ENCODE data around the gene CLCN5.

The CLCN5 gene

GRCh38 chrX:49922291-49923241 lies at the start of gene CLCN5:
CLCN5 (plus strand) TSS chrX:49922596; CDS start chrX:49925299, 2,703 bp downstream.
- peak; percentile 87 for DNase-seq
- in situ Hi-C loops (cut with HindIII; ENCODE audit: low pct_ligation_motif_present, low pct_unique_long_range_greater_than_20kb, low sequenced_read_pairs), result no loop called here

GRCh38 chrX:49876750-49877149 lies 45.6 kb upstream of the CLCN5 start:
- peak; percentile 37 for DNase-seq
- in situ Hi-C loops (cut with HindIII; ENCODE audit: low pct_ligation_motif_present, low pct_unique_long_range_greater_than_20kb, low sequenced_read_pairs), result no loop called here

DNA sequence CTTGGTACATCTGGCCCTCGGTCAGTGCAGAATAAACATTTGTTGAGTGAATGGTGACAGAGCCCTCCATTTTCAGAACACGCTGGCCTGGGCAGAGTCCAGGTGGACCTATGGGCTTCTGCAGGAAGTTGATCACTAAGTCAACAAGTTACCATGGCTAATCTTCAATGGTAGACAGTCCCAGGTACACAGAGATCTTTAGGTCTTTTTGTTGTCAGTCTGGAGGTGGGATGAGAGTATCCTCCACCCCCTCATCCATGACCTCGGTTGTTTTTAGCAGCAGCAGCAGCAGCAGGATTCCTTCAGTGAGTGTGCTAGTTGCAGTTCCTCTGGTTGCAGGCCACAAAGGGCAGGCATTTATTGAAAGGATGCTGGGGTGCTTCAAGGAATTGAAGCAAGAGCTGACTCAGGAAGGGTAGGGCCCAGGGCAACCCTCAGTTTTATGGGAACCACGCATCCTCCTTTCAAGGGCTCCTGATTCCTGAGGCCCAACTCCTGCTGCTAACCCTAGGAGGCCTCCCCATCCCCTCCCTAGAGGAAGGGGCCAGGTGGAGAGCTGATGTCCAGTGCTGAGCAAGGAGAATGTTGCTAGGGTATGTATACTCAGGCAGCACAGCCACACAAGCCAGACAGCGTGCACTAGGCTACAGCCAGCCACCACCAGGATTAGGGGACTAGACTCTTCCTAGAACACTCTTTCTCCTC lies 44.8 kb upstream of the CLCN5 start:
- in situ Hi-C loops (cut with HindIII; ENCODE audit: low pct_ligation_motif_present, low pct_unique_long_range_greater_than_20kb, low sequenced_read_pairs), result no loop called here
- DNase-seq, result no peak

DNA sequence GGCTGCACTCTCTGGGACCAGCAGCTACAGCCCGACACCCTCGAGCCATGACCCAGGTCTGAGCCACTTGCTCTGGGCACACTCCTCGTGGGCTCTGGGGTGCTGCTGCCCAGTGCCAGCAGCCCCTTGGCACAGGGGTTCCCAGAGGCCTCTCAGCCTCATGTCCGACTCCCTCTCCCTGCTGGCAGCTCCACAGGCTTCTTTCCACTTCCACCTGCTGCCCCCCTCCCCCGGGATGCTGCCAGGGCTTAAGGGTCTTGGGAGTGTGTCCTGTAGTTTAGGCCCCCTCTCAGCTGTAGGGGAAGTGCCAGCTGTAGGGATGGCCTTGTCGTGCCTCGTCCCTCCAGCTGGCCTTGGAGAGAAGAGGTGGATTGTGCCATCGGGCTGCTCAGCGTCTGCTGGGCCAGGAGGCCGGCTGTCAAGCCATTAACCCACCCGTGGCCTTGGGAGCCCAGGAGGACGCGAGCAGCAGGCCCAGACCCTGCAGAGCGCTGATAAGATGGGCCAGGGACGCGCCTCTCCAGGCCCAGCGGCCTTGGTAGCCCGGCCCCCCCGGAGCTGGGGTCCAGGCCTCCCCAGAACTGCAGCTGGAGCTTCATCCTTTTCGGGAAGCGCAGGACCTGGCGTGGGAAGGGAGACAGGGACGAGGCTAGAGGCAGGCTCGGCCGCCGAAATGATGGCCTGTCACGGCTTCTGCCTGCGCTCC lies 44.1 kb upstream of the CLCN5 start:
- no peak for DNase-seq
- in situ Hi-C loops (cut with HindIII; ENCODE audit: low pct_ligation_motif_present, low pct_unique_long_range_greater_than_20kb, low sequenced_read_pairs), result no loop called here

GRCh38 chrX:49878834-49879655 lies 43.4 kb upstream of the CLCN5 start, which contains the start of gene USP27X:
USP27X (plus strand) TSS chrX:49879484; CDS start chrX:49880308, 824 bp downstream.
- DNase-seq, result peak; percentile 60
- in situ Hi-C loops (cut with HindIII; ENCODE audit: low pct_ligation_motif_present, low pct_unique_long_range_greater_than_20kb, low sequenced_read_pairs), result no loop called here

GRCh38 chrX:49879656-49880277 lies 42.6 kb upstream of the CLCN5 start:
- in situ Hi-C loops (cut with HindIII; ENCODE audit: low pct_ligation_motif_present, low pct_unique_long_range_greater_than_20kb, low sequenced_read_pairs), result no loop called here
- no peak for DNase-seq

DNA sequence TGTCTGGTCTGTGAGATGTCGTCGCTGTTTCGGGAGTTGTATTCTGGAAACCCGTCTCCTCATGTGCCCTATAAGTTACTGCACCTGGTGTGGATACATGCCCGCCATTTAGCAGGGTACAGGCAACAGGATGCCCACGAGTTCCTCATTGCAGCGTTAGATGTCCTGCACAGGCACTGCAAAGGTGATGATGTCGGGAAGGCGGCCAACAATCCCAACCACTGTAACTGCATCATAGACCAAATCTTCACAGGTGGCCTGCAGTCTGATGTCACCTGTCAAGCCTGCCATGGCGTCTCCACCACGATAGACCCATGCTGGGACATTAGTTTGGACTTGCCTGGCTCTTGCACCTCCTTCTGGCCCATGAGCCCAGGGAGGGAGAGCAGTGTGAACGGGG lies 41.7 kb upstream of the CLCN5 start:
- DNase-seq, result no peak
- in situ Hi-C loops (cut with HindIII; ENCODE audit: low pct_ligation_motif_present, low pct_unique_long_range_greater_than_20kb, low sequenced_read_pairs), result no loop called here

DNA sequence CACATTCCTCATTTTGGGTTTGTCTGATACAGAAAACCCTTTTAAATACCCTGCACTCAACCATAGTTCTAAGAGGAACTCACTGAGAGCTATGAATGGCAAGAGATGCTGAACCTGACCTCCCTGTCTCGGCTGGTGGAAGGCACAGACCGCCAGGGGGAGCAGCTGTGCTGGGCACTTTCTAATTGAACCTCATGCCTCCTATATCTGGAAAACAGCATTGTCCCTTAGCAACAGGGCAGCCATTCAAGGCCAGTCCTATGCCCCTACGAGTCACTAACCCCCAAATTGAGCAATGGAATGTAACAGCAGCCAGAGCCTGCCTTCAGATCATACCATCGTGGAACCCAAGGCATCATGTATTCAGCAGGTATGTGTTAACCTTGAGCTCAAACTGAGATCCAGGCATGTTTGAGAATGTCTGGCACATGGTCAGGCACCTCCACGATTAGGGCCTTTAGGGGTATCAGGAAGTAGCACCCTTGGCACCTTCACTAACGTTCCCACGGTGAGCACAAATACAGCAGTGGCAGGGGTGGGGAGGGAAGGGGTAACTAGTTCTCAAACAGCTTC lies 38.0 kb upstream of the CLCN5 start:
- DNase-seq, result peak; percentile 30
- in situ Hi-C loops (cut with HindIII; ENCODE audit: low pct_ligation_motif_present, low pct_unique_long_range_greater_than_20kb, low sequenced_read_pairs), result no loop called here

- in situ Hi-C loops (cut with HindIII; ENCODE audit: low pct_ligation_motif_present, low pct_unique_long_range_greater_than_20kb, low sequenced_read_pairs), result no loop called here
- no peak for DNase-seq
These were observed 29.9 kb upstream of the CLCN5 start for GRCh38 chrX:49892542-49892941.

DNA sequence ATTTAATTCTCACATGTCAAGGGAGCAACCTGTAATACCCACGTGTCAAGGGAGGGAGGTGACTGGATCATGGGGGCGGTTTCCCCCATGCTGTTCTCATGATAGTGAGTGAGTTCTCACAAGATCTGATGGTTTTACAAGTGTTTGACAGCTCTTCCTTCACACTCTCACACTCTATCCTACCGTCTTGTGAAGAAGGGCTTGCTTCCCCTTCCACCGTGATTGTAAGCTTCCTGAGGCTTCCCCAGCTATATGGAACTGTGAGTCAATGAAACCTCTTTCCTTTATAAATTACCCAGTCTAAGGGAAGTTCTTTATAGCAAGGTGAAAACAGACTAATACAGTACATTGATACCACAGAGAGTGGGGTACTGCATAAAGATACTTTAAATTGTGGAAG lies 25.4 kb upstream of the CLCN5 start:
- in situ Hi-C loops (cut with HindIII; ENCODE audit: low pct_ligation_motif_present, low pct_unique_long_range_greater_than_20kb, low sequenced_read_pairs), result no loop called here
- no peak for DNase-seq

DNA sequence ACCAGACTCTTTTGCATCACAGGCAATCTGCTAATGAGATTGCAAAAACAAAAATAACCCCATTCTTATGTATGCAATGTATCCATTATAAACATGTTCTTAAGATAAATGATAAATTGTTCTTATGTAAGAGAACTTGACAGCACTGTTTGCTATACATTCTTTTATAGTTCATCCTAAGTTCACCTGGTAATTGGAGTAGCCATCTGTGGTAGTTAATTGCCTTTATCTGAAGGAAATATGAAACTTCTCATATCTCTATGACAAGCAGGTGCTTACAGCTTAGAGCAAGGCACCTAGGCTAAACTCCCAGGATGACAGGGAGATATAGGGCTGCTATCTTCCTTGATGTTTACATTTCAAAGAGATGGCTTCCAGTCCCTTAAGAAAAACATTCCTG lies 21.3 kb upstream of the CLCN5 start:
- in situ Hi-C loops (cut with HindIII; ENCODE audit: low pct_ligation_motif_present, low pct_unique_long_range_greater_than_20kb, low sequenced_read_pairs), result no loop called here
- DNase-seq, result no peak

DNA sequence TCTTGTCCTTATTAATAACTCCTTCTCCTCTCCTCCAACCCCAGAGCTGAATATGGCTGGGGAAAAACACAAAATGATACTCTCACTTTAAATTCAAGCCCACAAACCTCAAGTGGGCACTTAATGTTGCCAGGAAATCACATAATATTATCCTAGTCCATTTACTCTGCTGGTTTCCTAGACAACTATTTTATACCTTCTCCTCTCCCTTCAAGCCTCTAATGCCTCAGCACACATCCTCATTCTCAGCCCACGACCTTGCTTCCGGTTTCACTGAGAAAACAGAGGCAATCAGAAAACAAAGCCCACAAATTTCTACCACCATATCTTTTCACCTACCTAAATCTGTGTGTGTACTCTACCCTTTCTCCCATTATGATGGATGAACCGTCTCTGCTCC lies 12.1 kb upstream of the CLCN5 start:
- no peak for DNase-seq
- in situ Hi-C loops (cut with HindIII; ENCODE audit: low pct_ligation_motif_present, low pct_unique_long_range_greater_than_20kb, low sequenced_read_pairs), result no loop called here

GRCh38 chrX:49912086-49912485 lies 10.3 kb upstream of the CLCN5 start:
- no peak for DNase-seq
- in situ Hi-C loops (cut with HindIII; ENCODE audit: low pct_ligation_motif_present, low pct_unique_long_range_greater_than_20kb, low sequenced_read_pairs), result no loop called here

DNA sequence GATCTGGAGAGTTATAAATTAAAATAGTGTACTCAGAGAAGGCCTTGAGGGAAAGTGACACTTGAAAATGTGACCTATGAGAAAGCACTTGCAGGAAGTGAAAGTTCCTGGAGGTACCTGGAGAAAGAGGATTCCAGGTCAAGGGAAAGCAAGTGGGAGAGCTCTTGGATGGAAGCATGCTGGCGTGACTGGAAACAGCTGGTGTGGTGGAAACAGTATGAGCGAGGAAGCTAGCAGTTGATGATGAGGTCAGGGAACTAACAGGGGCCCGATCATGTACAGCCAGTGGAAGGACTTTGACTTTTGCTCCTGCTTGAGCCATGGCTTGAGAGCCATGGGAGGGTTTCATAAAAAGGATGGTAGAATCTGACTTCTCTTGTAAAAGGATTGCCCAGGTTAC lies 9.5 kb upstream of the CLCN5 start:
- in situ Hi-C loops (cut with HindIII; ENCODE audit: low pct_ligation_motif_present, low pct_unique_long_range_greater_than_20kb, low sequenced_read_pairs), result no loop called here

GRCh38 chrX:49915361-49916222 lies 6.8 kb upstream of the CLCN5 start:
- in situ Hi-C loops (cut with HindIII; ENCODE audit: low pct_ligation_motif_present, low pct_unique_long_range_greater_than_20kb, low sequenced_read_pairs), result no loop called here
- DNase-seq, result peak; percentile 41

More for the DNA sequence above, 9.5 kb upstream of the CLCN5 start:
- DNase-seq, result no peak

DNA sequence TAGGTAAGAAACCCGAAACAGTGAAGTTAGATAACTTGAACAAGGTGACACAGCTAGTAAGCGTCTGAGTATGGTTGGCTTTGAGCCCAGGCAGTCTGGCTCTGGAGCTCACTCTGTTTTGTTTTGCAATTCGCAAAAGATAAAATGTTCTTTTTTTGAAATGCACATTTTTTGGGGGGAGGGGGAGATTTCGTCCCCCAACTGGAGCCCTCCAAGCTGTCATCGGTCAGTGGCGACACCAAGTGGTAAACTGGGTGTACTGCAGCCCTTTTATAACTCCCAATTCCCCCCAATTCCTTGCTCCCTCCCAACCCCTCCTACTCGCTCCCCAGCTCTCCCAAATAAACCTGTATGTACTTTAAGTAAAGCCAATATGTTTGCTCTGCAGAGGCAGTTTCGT lies 2.8 kb upstream of the CLCN5 start:
- DNase-seq, result peak; percentile 3
- in situ Hi-C loops (cut with HindIII; ENCODE audit: low pct_ligation_motif_present, low pct_unique_long_range_greater_than_20kb, low sequenced_read_pairs), result no loop called here

- in situ Hi-C loops (cut with HindIII; ENCODE audit: low pct_ligation_motif_present, low pct_unique_long_range_greater_than_20kb, low sequenced_read_pairs), result no loop called here
- DNase-seq, result no peak
These were observed 1.3 kb upstream of the CLCN5 start for GRCh38 chrX:49921109-49921508.

All from ACHN (cell line).